Measurements from ENCODE around the gene GJC1.

GJC1 gene

DNA sequence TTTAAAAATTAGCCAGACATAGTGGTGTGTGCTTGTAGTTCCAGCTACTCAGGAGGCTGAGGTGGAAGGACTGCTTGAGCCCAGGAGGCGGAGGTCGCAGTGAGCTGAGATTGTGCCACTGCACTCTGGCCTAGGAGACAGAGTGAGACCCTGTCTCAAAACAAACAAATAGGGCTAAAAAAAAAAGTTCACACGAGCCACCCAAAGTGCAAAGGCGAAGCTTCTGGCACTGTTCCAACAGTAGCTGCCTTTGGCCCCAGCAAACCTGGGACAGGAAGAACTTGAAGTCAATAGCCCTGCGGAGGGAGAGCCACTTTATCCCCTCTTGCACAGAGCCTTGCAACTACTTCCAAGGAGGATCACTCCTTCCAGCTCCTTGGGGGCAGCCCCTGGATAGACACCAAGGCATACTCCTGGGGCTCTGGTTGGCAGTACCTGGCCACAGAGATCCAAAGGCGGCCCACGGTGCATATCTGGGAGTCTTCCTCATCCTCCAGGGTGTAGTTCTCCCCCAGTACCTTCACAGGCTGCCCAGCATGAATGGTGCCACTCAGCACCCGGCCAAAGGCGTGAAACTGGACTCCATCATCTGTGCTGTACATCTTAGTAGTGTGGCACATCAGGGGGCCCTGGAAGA is 32.3 kb upstream of the GJC1 start:
- Histone ChIP-seq H4K91ac (ENCODE audit: low read length) (no peak overlapping the region), H2AFZ (ENCODE audit: low read depth, low read length) (no peak overlapping the region), H2AK5ac (ENCODE audit: low read length, severe bottlenecking) (no peak overlapping the region), H4K8ac (ENCODE audit: low read length) (no peak overlapping the region), H3K14ac (ENCODE audit: low read length in 2 of 2) (no peak overlapping the region), H3K4me3 (ENCODE audit: insufficient read depth in 1 of 2, low read depth in 1 of 2, low read length in 2 of 2) (no peak overlapping the region), H2BK15ac (ENCODE audit: low read depth, poor library complexity, severe bottlenecking) (no peak overlapping the region), H3K4me1 (ENCODE audit: control insufficient read depth, insufficient read depth, low read depth, low read length) (no peaks in the 10 kb centered on the region), H3K18ac (ENCODE audit: low read depth in 1 of 2, low read length in 2 of 2) (no peak overlapping the region), H3K27me3 (ENCODE audit: control insufficient read depth in 1 of 2, insufficient read depth in 1 of 2, low read length in 2 of 2) (no peaks in the 10 kb centered on the region), H3K27ac (ENCODE audit: low read length, poor library complexity, severe bottlenecking) (no peak overlapping the region), H3K9ac (ENCODE audit: low read length) (no peak overlapping the region), H3K4me2 (ENCODE audit: low read length, poor library complexity, severe bottlenecking) (no peak overlapping the region), H3K23ac (ENCODE audit: low read length in 2 of 2) (no peak overlapping the region), H3K79me1 (replicated peaks; ENCODE audit: low read length, poor library complexity, severe bottlenecking) (peaks cover 7% of the 10 kb centered on the region), H3K9me3 (ENCODE audit: control insufficient read depth, low read length) (no peaks in the 10 kb centered on the region), H2BK12ac (ENCODE audit: low read length in 2 of 2) (no peak overlapping the region), H3K36me3 (ENCODE audit: control insufficient read depth in 1 of 2, insufficient read depth in 2 of 2, low read depth in 1 of 2, low read length in 2 of 2) (peaks cover 68 to 87% of the 10 kb centered on the region in 2 experiments), H3K4ac (ENCODE audit: low read depth in 1 of 2, low read length in 2 of 2) (no peak overlapping the region), H2BK5ac (ENCODE audit: low read depth, low read length, poor library complexity, severe bottlenecking) (no peak overlapping the region), H2BK120ac (ENCODE audit: low read depth, low read length) (no peak overlapping the region)
- WGBS = 94% methylated on average over 9 of the region's 9 CpGs
- DNase-seq = no peak

DNA sequence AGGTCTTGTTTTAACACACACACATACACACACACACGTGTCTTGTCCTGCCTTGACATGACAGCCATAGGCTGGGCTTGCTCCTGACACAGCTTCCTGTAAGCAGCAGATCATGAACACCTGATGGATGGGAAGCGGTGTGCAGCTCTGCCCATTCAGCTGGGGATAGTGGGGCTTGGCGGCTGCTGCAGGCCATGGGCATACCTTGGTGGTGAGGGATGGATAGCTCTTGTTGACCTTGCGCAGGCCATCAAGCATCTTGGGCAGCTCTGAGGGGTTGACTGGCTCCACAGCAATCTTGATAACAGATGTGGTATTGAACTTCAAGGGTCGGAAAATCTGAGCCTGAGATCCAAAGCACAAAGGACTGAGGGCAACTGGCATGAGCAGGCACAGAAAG is 29.6 kb upstream of the GJC1 start:
- no peak for DNase-seq
- H2BK12ac ChIP-seq (ENCODE audit: low read length in 2 of 2) = no peak overlapping the region
- no peak overlapping the region for H2AK5ac ChIP-seq (ENCODE audit: low read length, severe bottlenecking)
- no peak overlapping the region for H3K4me2 ChIP-seq (ENCODE audit: low read length, poor library complexity, severe bottlenecking)
- H3K4me3 ChIP-seq (ENCODE audit: insufficient read depth in 1 of 2, low read depth in 1 of 2, low read length in 2 of 2) = no peak overlapping the region
- no peak overlapping the region for H3K9ac ChIP-seq (ENCODE audit: low read length)
- no peak overlapping the region for H2BK5ac ChIP-seq (ENCODE audit: low read depth, low read length, poor library complexity, severe bottlenecking)
- no peak overlapping the region for H3K27ac ChIP-seq (ENCODE audit: low read length, poor library complexity, severe bottlenecking)
- H3K27me3 ChIP-seq (ENCODE audit: control insufficient read depth in 1 of 2, insufficient read depth in 1 of 2, low read length in 2 of 2) = no peaks in the 10 kb centered on the region
- no peak overlapping the region for H2AFZ ChIP-seq (ENCODE audit: low read depth, low read length)
- H3K4ac ChIP-seq (ENCODE audit: low read depth in 1 of 2, low read length in 2 of 2) = no peak overlapping the region
- 95% methylated on average over 5 of the region's 5 CpGs for WGBS
- no peak overlapping the region for H3K18ac ChIP-seq (ENCODE audit: low read depth in 1 of 2, low read length in 2 of 2)
- H3K23ac ChIP-seq (ENCODE audit: low read length in 2 of 2) = no peak overlapping the region
- no peak overlapping the region for H4K91ac ChIP-seq (ENCODE audit: low read length)
- H3K14ac ChIP-seq (ENCODE audit: low read length in 2 of 2) = no peak overlapping the region
- H4K8ac ChIP-seq (ENCODE audit: low read length) = no peak overlapping the region
- H2BK15ac ChIP-seq (ENCODE audit: low read depth, poor library complexity, severe bottlenecking) = no peak overlapping the region
- H3K4me1 ChIP-seq (ENCODE audit: control insufficient read depth, insufficient read depth, low read depth, low read length) = no peaks in the 10 kb centered on the region
- peaks cover 74 to 94% of the 10 kb centered on the region in 2 experiments for H3K36me3 ChIP-seq (ENCODE audit: control insufficient read depth in 1 of 2, insufficient read depth in 2 of 2, low read depth in 1 of 2, low read length in 2 of 2)
- peaks cover 10% of the 10 kb centered on the region for H3K79me1 ChIP-seq (replicated peaks; ENCODE audit: low read length, poor library complexity, severe bottlenecking)
- H2BK120ac ChIP-seq (ENCODE audit: low read depth, low read length) = no peak overlapping the region
- no peaks in the 10 kb centered on the region for H3K9me3 ChIP-seq (ENCODE audit: control insufficient read depth, low read length)

DNA sequence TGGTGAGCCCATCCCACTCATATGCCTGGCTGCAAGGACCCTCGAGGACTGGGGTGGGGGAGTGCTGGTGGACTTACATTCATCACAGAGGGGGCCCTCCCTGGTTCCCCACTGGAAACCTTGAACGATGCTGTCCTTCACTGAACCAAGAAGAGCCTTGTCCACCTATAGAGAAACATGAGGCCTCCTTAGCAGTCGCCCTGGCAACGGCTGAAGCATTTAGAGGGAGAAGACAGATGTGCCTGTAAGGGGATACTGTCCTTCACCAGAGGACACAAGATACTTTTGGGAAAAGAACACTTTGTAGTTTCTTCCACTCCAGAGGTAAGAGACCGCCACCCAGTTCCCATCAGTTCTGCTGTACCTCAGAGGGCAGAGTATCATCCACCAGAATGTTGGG is 24.1 kb upstream of the GJC1 start:
- Histone ChIP-seq H3K4me1 (ENCODE audit: control insufficient read depth, insufficient read depth, low read depth, low read length) (no peaks in the 10 kb centered on the region), H3K4me3 (ENCODE audit: insufficient read depth in 1 of 2, low read depth in 1 of 2, low read length in 2 of 2) (no peak overlapping the region), H3K9me3 (ENCODE audit: control insufficient read depth, low read length) (peaks cover 3% of the 10 kb centered on the region), H3K23ac (ENCODE audit: low read length in 2 of 2) (no peak overlapping the region), H3K4me2 (ENCODE audit: low read length, poor library complexity, severe bottlenecking) (no peak overlapping the region), H2BK120ac (ENCODE audit: low read depth, low read length) (no peak overlapping the region), H2AFZ (ENCODE audit: low read depth, low read length) (no peak overlapping the region), H3K18ac (ENCODE audit: low read depth in 1 of 2, low read length in 2 of 2) (no peak overlapping the region), H3K4ac (ENCODE audit: low read depth in 1 of 2, low read length in 2 of 2) (no peak overlapping the region), H3K79me1 (replicated peaks; ENCODE audit: low read length, poor library complexity, severe bottlenecking) (peaks cover 5% of the 10 kb centered on the region), H3K9ac (ENCODE audit: low read length) (no peak overlapping the region), H3K27me3 (ENCODE audit: control insufficient read depth in 1 of 2, insufficient read depth in 1 of 2, low read length in 2 of 2) (no peaks in the 10 kb centered on the region), H2BK5ac (ENCODE audit: low read depth, low read length, poor library complexity, severe bottlenecking) (no peak overlapping the region), H2BK12ac (ENCODE audit: low read length in 2 of 2) (no peak overlapping the region), H2AK5ac (ENCODE audit: low read length, severe bottlenecking) (no peak overlapping the region), H4K8ac (ENCODE audit: low read length) (no peak overlapping the region), H3K36me3 (ENCODE audit: control insufficient read depth in 1 of 2, insufficient read depth in 2 of 2, low read depth in 1 of 2, low read length in 2 of 2) (peaks cover 88 to 90% of the 10 kb centered on the region in 2 experiments), H3K14ac (ENCODE audit: low read length in 2 of 2) (no peak overlapping the region), H2BK15ac (ENCODE audit: low read depth, poor library complexity, severe bottlenecking) (no peak overlapping the region), H3K27ac (ENCODE audit: low read length, poor library complexity, severe bottlenecking) (no peak overlapping the region), H4K91ac (ENCODE audit: low read length) (peak overlapping the region; percentile 43)
- WGBS = 94% methylated on average over 5 of the region's 5 CpGs
- no peak for DNase-seq

DNA sequence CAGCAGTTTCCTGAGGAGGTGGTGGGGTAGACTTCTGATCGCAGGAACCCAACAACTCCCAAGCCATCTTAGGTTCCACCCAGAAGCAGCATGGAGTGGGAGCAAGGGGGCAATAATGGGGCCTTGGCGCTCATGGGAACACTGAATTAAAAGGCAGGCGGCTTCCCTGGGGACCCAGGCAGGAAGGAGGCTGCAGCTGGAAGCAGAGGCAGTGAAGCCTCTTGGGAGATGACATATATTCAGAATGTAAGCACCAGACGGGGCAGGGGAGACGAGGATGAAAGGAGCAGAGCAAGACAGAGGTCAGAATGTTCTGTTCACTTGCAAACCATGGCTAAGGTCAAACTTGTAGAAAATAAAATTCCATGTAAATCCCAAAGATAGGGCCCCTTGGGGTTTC is 20.5 kb upstream of the GJC1 start:
- DNase-seq = no peak
- no peak overlapping the region for H3K18ac ChIP-seq (ENCODE audit: low read depth in 1 of 2, low read length in 2 of 2)
- H2BK5ac ChIP-seq (ENCODE audit: low read depth, low read length, poor library complexity, severe bottlenecking) = no peak overlapping the region
- peaks cover 2% of the 10 kb centered on the region for H3K79me1 ChIP-seq (replicated peaks; ENCODE audit: low read length, poor library complexity, severe bottlenecking)
- no peak overlapping the region for H2BK120ac ChIP-seq (ENCODE audit: low read depth, low read length)
- no peak overlapping the region for H3K4ac ChIP-seq (ENCODE audit: low read depth in 1 of 2, low read length in 2 of 2)
- H4K91ac ChIP-seq (ENCODE audit: low read length) = no peak overlapping the region
- no peak overlapping the region for H3K4me3 ChIP-seq (ENCODE audit: insufficient read depth in 1 of 2, low read depth in 1 of 2, low read length in 2 of 2)
- H3K4me2 ChIP-seq (ENCODE audit: low read length, poor library complexity, severe bottlenecking) = no peak overlapping the region
- peaks cover 57 to 62% of the 10 kb centered on the region in 2 experiments for H3K36me3 ChIP-seq (ENCODE audit: control insufficient read depth in 1 of 2, insufficient read depth in 2 of 2, low read depth in 1 of 2, low read length in 2 of 2)
- H3K4me1 ChIP-seq (ENCODE audit: control insufficient read depth, insufficient read depth, low read depth, low read length) = no peaks in the 10 kb centered on the region
- H2AFZ ChIP-seq (ENCODE audit: low read depth, low read length) = no peak overlapping the region
- H2BK15ac ChIP-seq (ENCODE audit: low read depth, poor library complexity, severe bottlenecking) = peak overlapping the region; percentile 15
- H3K23ac ChIP-seq (ENCODE audit: low read length in 2 of 2) = no peak overlapping the region
- no peak overlapping the region for H2AK5ac ChIP-seq (ENCODE audit: low read length, severe bottlenecking)
- H3K9me3 ChIP-seq (ENCODE audit: control insufficient read depth, low read length) = peaks cover 3% of the 10 kb centered on the region
- no peak overlapping the region for H2BK12ac ChIP-seq (ENCODE audit: low read length in 2 of 2)
- 84% methylated on average over 4 of the region's 5 CpGs for WGBS
- no peaks in the 10 kb centered on the region for H3K27me3 ChIP-seq (ENCODE audit: control insufficient read depth in 1 of 2, insufficient read depth in 1 of 2, low read length in 2 of 2)
- H3K14ac ChIP-seq (ENCODE audit: low read length in 2 of 2) = no peak overlapping the region
- H3K27ac ChIP-seq (ENCODE audit: low read length, poor library complexity, severe bottlenecking) = no peak overlapping the region
- no peak overlapping the region for H3K9ac ChIP-seq (ENCODE audit: low read length)
- H4K8ac ChIP-seq (ENCODE audit: low read length) = no peak overlapping the region
